Measurements from ENCODE around the gene CTTNBP2.

CTTNBP2 gene

GRCh38 chr7:117871778-117872538 is 1.3 kb downstream of the CTTNBP2 start:
- no peak for DNase-seq

GRCh38 chr7:117871401-117871777 is 1.9 kb downstream of the CTTNBP2 start:
- DNase-seq: no peak

GRCh38 chr7:117870448-117871130 is 2.7 kb downstream of the CTTNBP2 start:
- no peak for DNase-seq

GRCh38 chr7:117869374-117869773 is 3.9 kb downstream of the CTTNBP2 start:
- DNase-seq: no peak

GRCh38 chr7:117863618-117864017 is 9.6 kb downstream of the CTTNBP2 start:
- no peak for DNase-seq

- no peak for DNase-seq
Measured at GRCh38 chr7:117862378-117862777, 10.9 kb downstream of the CTTNBP2 start.

GRCh38 chr7:117859246-117859812 is 13.9 kb downstream of the CTTNBP2 start:
- no peak for DNase-seq

- DNase-seq: no peak
Measured at GRCh38 chr7:117858712-117859111, 14.5 kb downstream of the CTTNBP2 start.

GRCh38 chr7:117857718-117858117 is 15.5 kb downstream of the CTTNBP2 start:
- DNase-seq: no peak

- no peak for DNase-seq
Measured at GRCh38 chr7:117856196-117856595, 17.0 kb downstream of the CTTNBP2 start.

GRCh38 chr7:117854186-117854585 is 19.1 kb downstream of the CTTNBP2 start:
- no peak for DNase-seq

GRCh38 chr7:117848941-117849340 is 24.3 kb downstream of the CTTNBP2 start:
- DNase-seq: no peak

GRCh38 chr7:117844678-117845077 is 28.6 kb downstream of the CTTNBP2 start:
- DNase-seq: no peak

GRCh38 chr7:117841611-117842010 is 31.6 kb downstream of the CTTNBP2 start:
- DNase-seq: no peak

GRCh38 chr7:117841011-117841410 is 32.2 kb downstream of the CTTNBP2 start:
- no peak for DNase-seq

- DNase-seq: no peak
Measured at GRCh38 chr7:117839507-117839906, 33.7 kb downstream of the CTTNBP2 start.

- DNase-seq: no peak
Measured at GRCh38 chr7:117837841-117838240, 35.4 kb downstream of the CTTNBP2 start.

GRCh38 chr7:117835016-117835664 is 38.1 kb downstream of the CTTNBP2 start:
- DNase-seq: no peak

GRCh38 chr7:117830422-117830954 is 42.8 kb downstream of the CTTNBP2 start:
- no peak for DNase-seq

- DNase-seq: no peak
Measured at GRCh38 chr7:117829450-117830117, 43.7 kb downstream of the CTTNBP2 start.

- DNase-seq: no peak
Measured at GRCh38 chr7:117828825-117829224, 44.4 kb downstream of the CTTNBP2 start.

- no peak for DNase-seq
Measured at GRCh38 chr7:117827862-117828261, 45.4 kb downstream of the CTTNBP2 start.

GRCh38 chr7:117825132-117825531 is 48.1 kb downstream of the CTTNBP2 start:
- no peak for DNase-seq

All from activated gamma-delta T cell (primary cell).